IPS-18a (cell line): Measurements from ENCODE around the gene SHISA9.

Experiments used
- H3K27ac ChIP-seq: one replicate; pipeline ENCODE4 v1.5.1; 2013; ENCODE audit warnings: low read length
- H3K27me3 ChIP-seq: one replicate; pipeline ENCODE4 v1.6.1; 2013; ENCODE audit warnings: mild to moderate bottlenecking, low read length; ENCODE audit not compliant: control insufficient read depth, insufficient read depth
- H3K36me3 ChIP-seq: one replicate; pipeline ENCODE4 v1.6.1; 2013; ENCODE audit warnings: low read depth, low read length; ENCODE audit not compliant: control insufficient read depth
- H3K4me1 ChIP-seq: one replicate; pipeline ENCODE4 v1.6.1; 2013; ENCODE audit warnings: low read depth, low read length; ENCODE audit not compliant: control insufficient read depth
- H3K4me3 ChIP-seq: one replicate; pipeline ENCODE4 v1.5.1; 2013; ENCODE audit warnings: low read length
- H3K9ac ChIP-seq: one replicate; pipeline ENCODE4 v1.6.1; 2013; ENCODE audit warnings: mild to moderate bottlenecking, low read length, moderate library complexity
- H3K9me3 ChIP-seq: one replicate; pipeline ENCODE4 v1.6.1; 2013; ENCODE audit warnings: low read depth, low read length; ENCODE audit not compliant: control insufficient read depth

Gene SHISA9

DNA sequence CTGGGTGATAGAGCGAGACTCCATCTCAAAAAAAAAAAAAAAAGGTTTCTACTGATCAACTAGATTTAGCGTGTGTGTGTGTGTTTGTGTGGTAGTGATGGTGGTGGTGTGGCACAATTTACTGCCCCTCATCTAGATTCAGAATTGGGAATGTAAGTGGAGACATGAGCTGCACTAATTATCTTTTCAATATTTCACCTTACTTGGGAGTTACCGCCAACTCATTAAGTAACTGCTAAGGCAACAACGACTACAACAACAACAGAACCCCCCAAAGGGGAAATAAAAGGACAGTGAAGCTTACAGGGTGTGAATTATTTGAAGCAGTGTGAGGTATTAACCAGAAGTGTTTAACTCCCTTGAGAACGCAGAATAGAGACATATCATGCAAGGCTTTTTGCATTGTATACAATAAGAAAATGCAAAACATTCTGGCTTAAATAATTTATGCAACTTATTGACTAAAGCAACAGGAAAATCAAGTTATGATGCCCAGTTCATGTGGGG, 180.5 kb downstream of the SHISA9 start:
- no peak overlapping the region for H3K4me3 ChIP-seq
- H3K9me3 ChIP-seq, result no peaks in the 10 kb centered on the region
- H3K36me3 ChIP-seq, result no peaks in the 10 kb centered on the region
- H3K9ac ChIP-seq, result no peak overlapping the region
- peaks cover 7% of the 10 kb centered on the region for H3K4me1 ChIP-seq
- H3K27me3 ChIP-seq, result no peaks in the 10 kb centered on the region
- H3K27ac ChIP-seq, result no peak overlapping the region

GRCh38 chr16:13083681-13084080, 182.3 kb downstream of the SHISA9 start:
- Histone ChIP-seq H3K9me3 (no peaks in the 10 kb centered on the region), H3K36me3 (no peaks in the 10 kb centered on the region), H3K27ac (no peak overlapping the region), H3K27me3 (no peaks in the 10 kb centered on the region), H3K4me3 (no peak overlapping the region), H3K4me1 (peaks cover 7% of the 10 kb centered on the region), H3K9ac (no peak overlapping the region)

DNA sequence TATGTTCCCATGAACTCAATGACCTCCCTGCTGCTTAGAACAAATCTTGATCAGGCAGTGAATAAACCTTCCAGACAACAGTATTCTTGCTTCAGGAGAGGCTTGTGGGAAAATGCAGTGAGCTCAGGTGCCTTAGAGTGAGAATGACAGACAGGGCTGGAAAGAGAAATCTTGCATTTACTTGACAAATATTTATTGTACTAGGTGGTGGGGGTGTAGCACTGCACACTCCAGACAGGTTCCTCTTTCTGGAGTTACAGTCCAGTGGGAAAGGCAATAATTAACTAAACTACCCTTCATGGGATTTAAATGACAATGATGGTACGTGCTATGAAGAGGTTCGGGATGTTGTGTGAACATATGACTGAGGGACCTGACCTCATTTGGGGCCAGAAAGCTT, 182.9 kb downstream of the SHISA9 start:
- Histone ChIP-seq H3K9ac (no peak overlapping the region), H3K36me3 (no peaks in the 10 kb centered on the region), H3K4me1 (peaks cover 3% of the 10 kb centered on the region), H3K4me3 (no peak overlapping the region), H3K9me3 (no peaks in the 10 kb centered on the region), H3K27ac (no peak overlapping the region), H3K27me3 (no peaks in the 10 kb centered on the region)

GRCh38 chr16:13093661-13094060, 192.3 kb downstream of the SHISA9 start:
- Histone ChIP-seq H3K27me3 (no peaks in the 10 kb centered on the region), H3K27ac (no peak overlapping the region), H3K4me3 (no peak overlapping the region), H3K9ac (no peak overlapping the region), H3K9me3 (no peaks in the 10 kb centered on the region), H3K36me3 (no peaks in the 10 kb centered on the region), H3K4me1 (peaks cover 14% of the 10 kb centered on the region)

- no peaks in the 10 kb centered on the region for H3K27me3 ChIP-seq
- H3K36me3 ChIP-seq, result no peaks in the 10 kb centered on the region
- H3K9ac ChIP-seq, result no peak overlapping the region
- H3K4me3 ChIP-seq, result no peak overlapping the region
- no peaks in the 10 kb centered on the region for H3K9me3 ChIP-seq
- H3K27ac ChIP-seq, result no peak overlapping the region
- peaks cover 23% of the 10 kb centered on the region for H3K4me1 ChIP-seq
These were observed 193.7 kb downstream of the SHISA9 start for GRCh38 chr16:13095061-13095460.

DNA sequence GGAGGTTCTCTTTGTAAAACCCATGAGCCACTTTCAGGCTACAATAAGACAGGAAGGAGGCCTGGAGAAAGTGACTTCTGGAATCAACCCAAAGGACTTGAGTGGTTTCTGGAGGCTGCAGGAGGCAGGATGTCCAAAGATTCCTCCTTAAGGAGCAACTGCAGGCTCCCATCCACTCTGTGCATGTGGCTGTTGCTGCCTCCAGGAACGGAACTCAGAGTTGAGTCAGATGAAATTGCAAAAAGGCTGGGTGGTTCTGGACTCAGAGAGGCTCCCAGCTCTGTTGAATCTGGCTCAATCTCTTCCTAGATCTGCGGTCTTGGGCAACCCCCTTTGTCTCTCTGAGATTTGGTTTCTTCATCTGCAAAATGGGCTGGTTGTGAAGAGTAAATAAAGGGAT, 197.1 kb downstream of the SHISA9 start:
- Histone ChIP-seq H3K4me3 (no peak overlapping the region), H3K36me3 (no peaks in the 10 kb centered on the region), H3K9ac (no peak overlapping the region), H3K27ac (no peak overlapping the region), H3K9me3 (no peaks in the 10 kb centered on the region), H3K4me1 (peaks cover 19% of the 10 kb centered on the region), H3K27me3 (no peaks in the 10 kb centered on the region)

DNA sequence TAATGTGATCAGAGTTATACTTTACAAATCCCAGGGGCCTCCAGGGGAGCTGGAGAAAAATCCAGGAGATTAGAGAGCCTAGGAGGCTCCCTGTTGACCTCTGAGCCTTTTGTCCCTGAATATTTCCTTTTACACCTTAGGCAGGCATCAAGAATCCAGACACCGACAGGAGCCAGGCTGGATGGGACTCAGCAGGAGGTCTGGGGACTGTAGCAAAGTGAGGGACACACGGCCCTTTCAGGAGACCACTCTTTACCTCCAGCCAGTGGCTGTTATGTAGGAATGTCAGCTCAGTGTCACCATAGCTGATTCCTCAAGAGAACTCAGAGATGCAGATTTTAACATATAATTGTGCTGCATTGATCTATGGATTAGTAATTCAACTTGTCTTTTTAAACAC, 198.4 kb downstream of the SHISA9 start:
- Histone ChIP-seq H3K9me3 (peaks cover 4% of the 10 kb centered on the region), H3K36me3 (no peaks in the 10 kb centered on the region), H3K27me3 (no peaks in the 10 kb centered on the region), H3K4me3 (no peak overlapping the region), H3K9ac (no peak overlapping the region), H3K4me1 (peaks cover 13% of the 10 kb centered on the region), H3K27ac (no peak overlapping the region)

DNA sequence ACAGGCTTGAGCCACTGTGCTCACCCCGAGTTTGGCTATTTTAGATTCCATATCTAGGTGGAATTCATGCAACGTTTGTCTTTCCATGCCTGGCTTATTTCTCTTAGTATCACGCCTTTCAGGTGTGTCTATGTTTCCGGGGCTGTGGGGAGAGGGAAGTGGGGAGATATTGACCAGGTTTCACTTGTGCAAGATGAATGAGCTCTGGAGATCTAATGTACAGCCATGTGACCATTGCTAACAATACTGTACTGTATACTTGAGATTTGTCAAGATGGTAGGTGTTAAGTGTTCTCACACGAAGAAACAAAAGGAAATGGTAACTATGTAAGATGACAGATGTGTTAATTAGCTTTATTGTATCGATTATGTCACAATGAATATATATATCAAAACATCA, 199.6 kb downstream of the SHISA9 start:
- Histone ChIP-seq H3K27ac (no peak overlapping the region), H3K27me3 (no peaks in the 10 kb centered on the region), H3K4me3 (no peak overlapping the region), H3K9ac (no peak overlapping the region), H3K9me3 (peaks cover 4% of the 10 kb centered on the region), H3K4me1 (peaks cover 13% of the 10 kb centered on the region), H3K36me3 (no peaks in the 10 kb centered on the region)

GRCh38 chr16:13101828-13102227, 200.4 kb downstream of the SHISA9 start:
- Histone ChIP-seq H3K4me1 (peaks cover 13% of the 10 kb centered on the region), H3K4me3 (no peak overlapping the region), H3K9me3 (peaks cover 4% of the 10 kb centered on the region), H3K27me3 (no peaks in the 10 kb centered on the region), H3K27ac (no peak overlapping the region), H3K9ac (no peak overlapping the region), H3K36me3 (no peaks in the 10 kb centered on the region)

GRCh38 chr16:13102401-13102800, 201.0 kb downstream of the SHISA9 start:
- peaks cover 13% of the 10 kb centered on the region for H3K4me1 ChIP-seq
- peaks cover 4% of the 10 kb centered on the region for H3K9me3 ChIP-seq
- H3K4me3 ChIP-seq, result no peak overlapping the region
- H3K36me3 ChIP-seq, result no peaks in the 10 kb centered on the region
- no peak overlapping the region for H3K27ac ChIP-seq
- no peak overlapping the region for H3K9ac ChIP-seq
- no peaks in the 10 kb centered on the region for H3K27me3 ChIP-seq

GRCh38 chr16:13103831-13104530, 202.6 kb downstream of the SHISA9 start:
- Histone ChIP-seq H3K9ac (no peak overlapping the region), H3K9me3 (peaks cover 4% of the 10 kb centered on the region), H3K27me3 (no peaks in the 10 kb centered on the region), H3K36me3 (no peaks in the 10 kb centered on the region), H3K27ac (no peak overlapping the region), H3K4me3 (no peak overlapping the region), H3K4me1 (peaks cover 9% of the 10 kb centered on the region)

- H3K9ac ChIP-seq, result no peak overlapping the region
- no peak overlapping the region for H3K4me3 ChIP-seq
- H3K4me1 ChIP-seq, result peaks cover 3% of the 10 kb centered on the region
- H3K27me3 ChIP-seq, result no peaks in the 10 kb centered on the region
- peaks cover 4% of the 10 kb centered on the region for H3K9me3 ChIP-seq
- no peak overlapping the region for H3K27ac ChIP-seq
- no peaks in the 10 kb centered on the region for H3K36me3 ChIP-seq
These were observed 203.4 kb downstream of the SHISA9 start for GRCh38 chr16:13104772-13105171.
